IPS DF 6.9 (cell line): ENCODE measurements around the gene WDR12.
A peak's percentile ranks its signal among the peaks of the same experiment; 100 is the strongest.
"Not testable (repeated sequence)": the region's sequence is repeated elsewhere in the genome, so short reads cannot be mapped to it uniquely, and the experiment has no call there.

Source experiments
- DNase-seq: peaks from one replicate; pipeline ENCODE4 v3.0.0-alpha.2; 2013; ENCODE audit warnings: low read depth, low spot score
- H3K27ac ChIP-seq: one replicate; pipeline ENCODE4 v1.5.1; 2013; ENCODE audit warnings: low read length, control low read depth
- H3K27me3 ChIP-seq: 2 replicates; pipeline ENCODE4 v1.6.1; 2013; ENCODE audit warnings: mild to moderate bottlenecking, low read length; ENCODE audit not compliant: control insufficient read depth, insufficient read depth
- H3K36me3 ChIP-seq: 2 replicates; pipeline ENCODE4 v1.6.1; 2013; ENCODE audit warnings: low read length; ENCODE audit not compliant: control insufficient read depth, insufficient read depth
- H3K4me1 ChIP-seq: 2 replicates; pipeline ENCODE4 v1.6.1; 2013; ENCODE audit warnings: low read length; ENCODE audit not compliant: control insufficient read depth, insufficient read depth
- H3K4me3 ChIP-seq: 2 replicates; pipeline ENCODE4 v1.5.1; 2013; ENCODE audit warnings: mild to moderate bottlenecking, low read length
- H3K9me3 ChIP-seq: 2 replicates; pipeline ENCODE4 v1.6.1; 2013; ENCODE audit warnings: low read length, inconsistent platforms; ENCODE audit not compliant: control insufficient read depth, insufficient read depth
- WGBS: extraction: QIAGEN DNeasy Blood & Tissue Kit; methylation state at CpG from one replicate; pipeline ENCODE4 v1.1.7; 2013; ENCODE audit warnings: mixed read lengths, missing lambda C conversion rate; ENCODE audit not compliant: insufficient read length, insufficient coverage; 5-methylcytosine and 5-hydroxymethylcytosine counted together

The WDR12 gene

DNA sequence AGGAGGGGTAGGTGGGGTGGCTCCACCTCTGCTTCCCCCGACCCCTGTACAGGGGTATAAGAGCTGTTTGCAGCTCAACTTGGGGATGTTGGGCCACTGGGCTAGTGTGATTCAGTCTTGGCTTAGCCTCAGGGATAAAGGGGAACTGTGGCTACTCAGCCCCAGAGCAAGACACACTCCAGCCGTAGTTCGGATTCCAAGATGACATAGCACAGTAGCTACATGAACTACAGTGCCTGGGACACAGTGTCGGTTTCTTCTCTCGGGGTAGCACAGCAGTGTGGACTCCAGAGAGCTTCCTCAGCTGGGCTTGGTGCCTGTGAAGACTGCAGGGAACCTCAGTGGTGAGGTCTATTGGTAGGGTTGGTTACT is 21.7 kb upstream of the WDR12 start:
- H3K27ac ChIP-seq: no peak overlapping the region
- DNase-seq: no peak
- H3K4me1 ChIP-seq: no peaks in the 10 kb centered on the region
- no peaks in the 10 kb centered on the region for H3K27me3 ChIP-seq
- no peaks in the 10 kb centered on the region for H3K9me3 ChIP-seq
- WGBS: no CpG with 5 or more reads among the region's 5 CpGs
- H3K36me3 ChIP-seq: no peaks in the 10 kb centered on the region
- H3K4me3 ChIP-seq: no peak overlapping the region

DNA sequence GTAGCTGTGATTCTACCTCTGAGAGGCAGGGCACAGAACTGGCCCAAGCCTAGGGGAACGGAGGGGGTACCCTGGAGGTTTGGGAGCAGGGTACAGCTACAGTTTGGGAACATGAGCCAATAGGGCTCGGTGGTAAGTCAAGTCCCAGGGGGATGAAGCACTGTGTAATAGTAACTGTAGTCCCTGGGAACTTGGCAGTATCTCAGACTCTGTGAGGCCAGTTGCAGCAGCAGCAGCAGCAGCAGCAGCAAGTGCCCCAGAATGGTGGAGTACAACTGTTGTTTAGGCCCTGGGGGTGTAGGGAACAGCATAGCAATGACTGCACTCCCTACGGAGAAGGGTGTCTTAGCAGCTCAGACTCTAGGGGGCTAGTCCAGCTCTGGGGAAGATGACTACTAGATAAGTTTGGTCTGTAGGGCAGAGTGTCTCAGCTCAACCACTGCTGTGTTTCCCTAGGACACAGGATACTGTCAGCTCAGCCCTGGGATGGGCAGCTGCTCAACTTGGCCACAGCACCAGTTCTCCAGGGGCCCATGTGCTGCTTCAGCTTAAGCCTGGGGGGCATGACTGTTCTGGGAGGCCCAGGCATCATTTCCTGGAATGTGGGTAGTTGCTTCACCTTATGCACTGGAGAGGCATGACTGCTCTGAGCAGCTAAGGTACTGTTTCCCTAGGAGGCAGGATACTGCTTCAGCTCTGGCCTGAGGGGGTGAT is 21.1 kb upstream of the WDR12 start:
- Histone ChIP-seq H3K9me3 (no peaks in the 10 kb centered on the region), H3K4me1 (no peaks in the 10 kb centered on the region), H3K27me3 (no peaks in the 10 kb centered on the region), H3K4me3 (no peak overlapping the region), H3K36me3 (no peaks in the 10 kb centered on the region), H3K27ac (no peak overlapping the region)
- DNase-seq: no peak
- no CpG with 5 or more reads among the region's 3 CpGs for WGBS

DNA sequence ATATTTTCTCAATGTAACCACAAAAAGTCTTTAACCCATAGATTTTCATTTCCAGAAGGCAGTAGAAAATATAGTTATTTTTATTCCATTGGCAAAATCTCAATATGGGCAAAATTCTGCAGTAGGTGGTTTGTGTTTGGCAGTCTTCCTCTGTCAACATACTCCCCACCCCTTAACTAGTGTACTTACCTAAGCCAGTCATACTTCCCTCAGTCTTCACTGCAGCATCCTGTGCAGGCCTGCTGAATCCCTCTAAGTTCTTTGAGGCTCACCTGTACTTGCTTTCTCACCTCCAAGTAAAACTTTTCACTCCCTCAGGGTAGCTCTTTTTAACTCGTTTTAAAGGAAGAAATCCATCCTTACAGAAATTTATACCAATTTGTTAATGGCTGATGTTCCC is 7.4 kb upstream of the WDR12 start:
- no CpG with 5 or more reads among the region's 1 CpG for WGBS
- H3K36me3 ChIP-seq: no peaks in the 10 kb centered on the region

DNA sequence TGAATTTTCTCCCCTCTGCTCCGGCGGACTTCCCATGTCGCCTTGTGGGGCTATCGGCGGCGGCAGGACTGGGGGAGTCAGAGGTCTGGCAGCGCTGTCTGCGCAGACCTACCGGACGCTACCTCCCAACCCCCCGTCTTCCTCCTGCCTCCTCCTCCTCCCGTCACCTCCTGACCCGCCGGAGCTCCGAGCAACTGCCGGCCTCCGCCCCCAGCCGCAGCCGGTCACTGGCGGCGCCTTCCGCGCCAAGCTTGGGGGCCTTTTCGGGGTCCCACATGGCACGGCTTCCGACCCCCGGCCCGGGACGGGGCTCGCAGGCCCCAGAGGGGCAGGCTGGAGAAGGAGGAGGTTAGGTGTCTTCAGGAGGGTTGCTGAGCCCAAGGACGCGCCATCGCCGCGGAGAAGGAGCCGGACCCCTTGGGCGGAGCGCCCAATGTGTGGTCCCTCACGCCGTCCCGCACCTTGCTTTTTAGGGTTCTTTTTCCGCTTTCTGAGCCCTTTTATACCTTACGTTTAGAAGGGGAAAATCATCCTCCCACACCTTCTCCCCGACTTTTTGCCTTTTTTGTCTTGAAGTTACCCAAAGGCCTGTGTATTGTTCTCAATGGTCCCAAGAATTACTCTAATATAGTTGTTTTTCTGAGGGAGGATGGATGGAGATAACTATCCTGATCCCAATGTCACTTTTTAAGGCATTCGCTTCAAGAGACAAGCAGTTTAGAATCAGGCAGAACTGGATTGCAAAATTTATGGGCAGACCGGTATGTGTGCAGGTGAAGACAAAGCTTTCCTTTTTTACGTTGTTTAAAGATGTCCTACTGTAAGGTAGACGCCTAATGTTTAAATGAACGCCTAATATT is 1.1 kb upstream of the WDR12 start:
- peak overlapping the region; percentile 90; the same call in 1 of the 2 replicates for H3K4me3 ChIP-seq
- no CpG with 5 or more reads among the region's 49 CpGs for WGBS

More for the DNA sequence above, 7.4 kb upstream of the WDR12 start:
- Histone ChIP-seq H3K9me3 (no peaks in the 10 kb centered on the region), H3K4me1 (no peaks in the 10 kb centered on the region), H3K4me3 (no peak overlapping the region), H3K27ac (no peak overlapping the region), H3K27me3 (no peaks in the 10 kb centered on the region)
- no peak for DNase-seq

DNA sequence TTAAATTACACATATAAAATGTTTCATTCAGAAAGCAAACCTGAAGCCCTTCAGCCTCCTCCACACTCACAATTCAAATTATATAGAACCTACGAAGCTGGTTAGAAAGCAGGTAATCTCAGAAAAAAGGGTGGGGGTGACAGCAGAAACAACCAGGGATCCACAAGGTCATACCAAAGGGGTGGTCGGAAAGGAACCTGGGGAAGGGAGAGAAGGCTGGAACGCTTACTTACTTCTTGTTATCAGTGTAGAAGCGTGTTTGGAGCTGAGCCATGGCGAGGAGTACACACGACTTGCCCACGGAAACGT is 316 bp downstream of the WDR12 start:
- Histone ChIP-seq H3K4me3 (peak overlapping the region; percentile 90), H3K9me3 (no peaks in the 10 kb centered on the region; the same call in 1 of the 2 replicates), H3K4me1 (no peaks in the 10 kb centered on the region), H3K27me3 (no peaks in the 10 kb centered on the region), H3K36me3 (no peaks in the 10 kb centered on the region), H3K27ac (no peak overlapping the region)
- DNase-seq: no peak
- no CpG with 5 or more reads among the region's 8 CpGs for WGBS

More for the DNA sequence above, 1.1 kb upstream of the WDR12 start:
- H3K9me3 ChIP-seq, H3K27ac ChIP-seq, H3K4me1 ChIP-seq, H3K27me3 ChIP-seq, DNase-seq, H3K36me3 ChIP-seq: not testable (repeated sequence)

DNA sequence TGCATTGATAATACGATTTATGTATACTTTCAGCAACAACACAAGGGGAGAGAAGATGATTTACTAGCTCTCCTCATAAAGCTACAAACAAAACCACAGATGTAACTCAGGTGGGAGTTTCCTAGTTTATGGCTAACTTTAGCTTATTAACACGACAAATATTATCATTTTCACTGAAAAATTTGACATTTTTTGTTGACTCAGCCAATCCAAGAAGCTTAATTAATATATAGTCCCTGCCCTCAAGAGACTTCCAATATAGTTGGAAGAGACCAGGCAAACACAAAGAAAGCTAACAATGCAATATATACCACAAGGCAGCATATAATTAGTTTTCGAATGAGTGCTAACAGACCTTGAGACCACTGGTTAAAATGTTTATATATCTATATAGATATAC is 775 bp downstream of the WDR12 start:
- H3K27ac ChIP-seq: no peak overlapping the region
- no peaks in the 10 kb centered on the region for H3K27me3 ChIP-seq
- no CpG with 5 or more reads among the region's 3 CpGs for WGBS
- no peaks in the 10 kb centered on the region for H3K36me3 ChIP-seq
- DNase-seq: no peak
- peak overlapping the region; percentile 90; the same call in 1 of the 2 replicates for H3K4me3 ChIP-seq
- H3K4me1 ChIP-seq: no peaks in the 10 kb centered on the region
- no peaks in the 10 kb centered on the region; the same call in 1 of the 2 replicates for H3K9me3 ChIP-seq

DNA sequence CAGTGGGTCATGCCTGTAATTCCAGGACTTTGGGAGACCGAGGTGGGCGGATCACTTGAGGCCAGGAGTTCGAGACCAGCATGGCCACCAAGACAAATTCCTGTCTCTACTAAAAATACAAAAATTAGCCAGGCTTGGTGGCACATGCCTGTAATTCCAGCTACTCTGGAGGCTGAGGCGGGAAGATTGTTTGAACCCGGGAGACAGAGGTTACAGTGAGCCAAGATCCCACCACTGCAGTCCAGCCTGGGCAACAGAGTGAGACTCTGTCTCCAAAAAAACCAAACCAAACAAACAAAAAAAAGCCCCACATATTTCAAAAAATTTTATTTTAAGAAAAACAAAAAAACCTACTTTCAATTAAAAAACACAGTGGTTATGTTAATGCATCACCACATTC is 1.2 kb downstream of the WDR12 start:
- DNase-seq, H3K27ac ChIP-seq, H3K9me3 ChIP-seq, H3K4me3 ChIP-seq, H3K36me3 ChIP-seq, H3K27me3 ChIP-seq, H3K4me1 ChIP-seq: not testable (repeated sequence)
- WGBS: no CpG with 5 or more reads among the region's 5 CpGs

DNA sequence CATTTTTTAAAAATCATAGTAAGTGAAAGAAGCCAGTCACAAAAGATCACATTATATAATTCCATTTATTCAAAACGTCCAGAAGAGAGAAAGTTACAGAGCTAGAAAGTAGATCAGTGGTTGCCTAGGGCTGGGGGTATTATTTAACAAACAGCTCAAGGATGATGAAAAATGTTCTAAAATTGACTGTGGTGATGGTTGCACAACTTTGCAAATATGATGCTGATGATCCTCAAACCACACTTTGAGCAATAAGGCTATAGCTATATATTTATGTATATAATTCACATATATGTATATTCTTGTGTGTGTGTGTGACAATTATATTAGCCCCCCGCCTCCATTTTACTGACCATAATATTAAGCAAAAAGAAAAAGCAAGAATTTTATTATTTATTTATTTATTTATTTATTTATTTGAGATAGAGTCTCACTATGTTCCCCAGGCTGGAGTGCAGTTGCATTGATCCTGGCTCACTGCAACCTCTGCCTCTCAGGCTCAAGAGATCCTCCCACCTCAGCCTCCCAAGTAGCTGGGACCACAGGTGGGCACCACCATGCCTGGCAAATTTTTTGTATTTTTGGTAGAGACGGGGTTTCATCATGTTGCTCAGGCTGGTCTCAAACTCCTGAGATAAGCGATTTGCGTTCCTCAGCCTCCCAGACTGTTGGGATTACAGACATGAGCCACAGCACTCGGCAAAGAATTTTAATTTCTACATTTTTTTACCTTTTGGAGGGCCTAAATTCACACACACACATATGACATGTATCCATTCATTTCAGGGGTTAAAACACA is 1.9 kb downstream of the WDR12 start:
- no peaks in the 10 kb centered on the region for H3K36me3 ChIP-seq

DNA sequence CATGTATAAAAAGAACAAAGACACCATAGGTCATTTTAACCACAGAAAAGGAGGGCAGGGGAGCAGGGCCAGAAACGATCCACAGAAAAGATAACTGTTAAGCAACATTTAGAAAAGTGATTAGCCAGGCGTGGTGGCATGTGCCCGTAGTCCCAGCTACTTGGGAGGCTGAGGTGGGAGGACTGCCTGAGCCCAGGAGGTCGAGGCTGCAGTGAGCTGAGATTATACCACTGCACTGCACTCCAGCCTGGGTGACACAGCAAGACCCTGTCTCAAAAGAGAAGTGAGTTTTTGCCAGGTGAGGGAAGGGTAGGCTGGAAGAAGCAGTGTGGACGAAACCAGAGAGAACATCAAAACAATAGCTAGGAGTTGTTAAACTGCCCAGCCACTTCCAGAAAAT is 3.3 kb downstream of the WDR12 start:
- Histone ChIP-seq H3K4me3 (no peak overlapping the region), H3K9me3 (no peaks in the 10 kb centered on the region; the same call in 1 of the 2 replicates), H3K27ac (no peak overlapping the region), H3K36me3 (no peaks in the 10 kb centered on the region), H3K4me1 (no peaks in the 10 kb centered on the region), H3K27me3 (no peaks in the 10 kb centered on the region)
- DNase-seq: no peak
- WGBS: no CpG with 5 or more reads among the region's 5 CpGs

More for the DNA sequence above, 1.9 kb downstream of the WDR12 start:
- H3K9me3 ChIP-seq: no peaks in the 10 kb centered on the region; the same call in 1 of the 2 replicates
- H3K27ac ChIP-seq: no peak overlapping the region
- no CpG with 5 or more reads among the region's 6 CpGs for WGBS
- H3K4me1 ChIP-seq: no peaks in the 10 kb centered on the region
- H3K27me3 ChIP-seq: no peaks in the 10 kb centered on the region
- no peak overlapping the region for H3K4me3 ChIP-seq
- no peak for DNase-seq

DNA sequence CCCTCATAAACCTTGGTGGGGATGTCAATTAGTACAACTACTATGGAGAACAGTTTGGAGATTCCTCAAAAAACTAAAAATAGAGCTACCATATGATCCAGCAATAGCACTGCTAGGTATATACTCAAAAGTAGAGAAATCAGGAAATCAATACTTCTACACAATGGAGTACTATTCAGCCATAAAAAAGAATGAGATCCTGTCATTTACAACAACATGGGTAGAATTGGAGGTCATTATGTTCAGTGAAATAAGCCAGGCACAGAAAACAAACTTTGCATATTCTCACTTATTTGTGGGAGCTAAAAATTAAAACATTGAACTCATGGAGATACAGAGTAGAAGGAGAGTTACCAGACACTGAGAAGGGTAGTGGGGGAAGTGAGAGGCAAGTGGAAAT is 6.0 kb downstream of the WDR12 start:
- H3K4me1 ChIP-seq, DNase-seq, H3K4me3 ChIP-seq, H3K27ac ChIP-seq, H3K9me3 ChIP-seq, H3K36me3 ChIP-seq, H3K27me3 ChIP-seq: not testable (repeated sequence)
